WTC11 (cell line): ENCODE measurements around the gene UBE3A.

Experiments
- ATF3 ChIP-seq: sonication (generic); formaldehyde crosslinking; conservative IDR thresholded peaks from 2 replicates; pipeline ENCODE4 v1.8.1; 2022; ENCODE audit warnings: mild to moderate bottlenecking, missing genetic modification reagents
- E2F4 ChIP-seq: sonication (generic); formaldehyde crosslinking; IDR thresholded peaks from 2 replicates; pipeline ENCODE4 v1.8.1; 2022; ENCODE audit warnings: low read depth, mild to moderate bottlenecking, moderate library complexity, missing genetic modification reagents, borderline replicate concordance
- ELF4 ChIP-seq: sonication (generic); formaldehyde crosslinking; IDR thresholded peaks from 2 replicates; pipeline ENCODE4 v1.8.1; 2022; ENCODE audit warnings: low read depth, mild to moderate bottlenecking, moderate library complexity, missing genetic modification reagents
- FOXP4 ChIP-seq: sonication (generic); formaldehyde crosslinking; IDR thresholded peaks from 2 replicates; pipeline ENCODE4 v1.8.0; 2022; ENCODE audit warnings: mild to moderate bottlenecking, missing genetic modification reagents
- RELA ChIP-seq: sonication (generic); formaldehyde crosslinking; IDR thresholded peaks from 2 replicates; pipeline ENCODE4 v1.8.1; 2022; ENCODE audit warnings: missing genetic modification reagents, mild to moderate bottlenecking, borderline replicate concordance
- TF ChIP-seq, protein P1 (sequence below): sonication (generic); formaldehyde crosslinking; IDR thresholded peaks from 2 replicates; pipeline ENCODE4 v1.8.1; 2022; ENCODE audit warnings: mild to moderate bottlenecking, missing genetic modification reagents, moderate library complexity, borderline replicate concordance
- TF ChIP-seq, protein P2 (sequence below): sonication (generic); formaldehyde crosslinking; IDR thresholded peaks from 2 replicates; pipeline ENCODE4 v1.8.0; 2022; ENCODE audit warnings: mild to moderate bottlenecking, missing genetic modification reagents
- TF ChIP-seq, protein P3 (sequence below): fragments of 200-600 bp; IDR thresholded peaks from 2 replicates; pipeline ENCODE4 v1.8.0; 2022; ENCODE audit warnings: antibody characterized with exemption

DNA sequence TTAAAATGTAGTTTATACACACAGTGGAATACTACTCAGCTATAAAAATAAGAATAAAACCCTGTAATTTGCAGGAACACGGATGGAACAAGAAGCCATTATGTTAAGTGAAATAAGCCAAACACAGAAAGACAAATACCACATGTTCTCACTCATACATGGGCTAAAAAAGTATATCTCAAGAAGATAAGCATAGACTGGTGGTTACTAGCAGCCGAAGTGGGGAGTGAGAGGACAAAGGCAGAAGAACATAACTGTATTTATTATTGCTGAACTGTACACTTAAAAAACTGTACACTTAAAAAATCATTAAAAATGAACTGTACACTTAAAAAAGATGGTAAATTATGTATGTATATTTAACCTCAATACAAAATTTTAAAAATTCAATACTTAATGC is 11.0 kb downstream of the UBE3A start:
- TF ChIP-seq, protein P1, sequence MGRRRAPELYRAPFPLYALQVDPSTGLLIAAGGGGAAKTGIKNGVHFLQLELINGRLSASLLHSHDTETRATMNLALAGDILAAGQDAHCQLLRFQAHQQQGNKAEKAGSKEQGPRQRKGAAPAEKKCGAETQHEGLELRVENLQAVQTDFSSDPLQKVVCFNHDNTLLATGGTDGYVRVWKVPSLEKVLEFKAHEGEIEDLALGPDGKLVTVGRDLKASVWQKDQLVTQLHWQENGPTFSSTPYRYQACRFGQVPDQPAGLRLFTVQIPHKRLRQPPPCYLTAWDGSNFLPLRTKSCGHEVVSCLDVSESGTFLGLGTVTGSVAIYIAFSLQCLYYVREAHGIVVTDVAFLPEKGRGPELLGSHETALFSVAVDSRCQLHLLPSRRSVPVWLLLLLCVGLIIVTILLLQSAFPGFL: no peak
- TF ChIP-seq, protein P2, sequence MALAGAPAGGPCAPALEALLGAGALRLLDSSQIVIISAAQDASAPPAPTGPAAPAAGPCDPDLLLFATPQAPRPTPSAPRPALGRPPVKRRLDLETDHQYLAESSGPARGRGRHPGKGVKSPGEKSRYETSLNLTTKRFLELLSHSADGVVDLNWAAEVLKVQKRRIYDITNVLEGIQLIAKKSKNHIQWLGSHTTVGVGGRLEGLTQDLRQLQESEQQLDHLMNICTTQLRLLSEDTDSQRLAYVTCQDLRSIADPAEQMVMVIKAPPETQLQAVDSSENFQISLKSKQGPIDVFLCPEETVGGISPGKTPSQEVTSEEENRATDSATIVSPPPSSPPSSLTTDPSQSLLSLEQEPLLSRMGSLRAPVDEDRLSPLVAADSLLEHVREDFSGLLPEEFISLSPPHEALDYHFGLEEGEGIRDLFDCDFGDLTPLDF (CRISPR knock-in tag): no peak
- TF ChIP-seq ATF3 (CRISPR knock-in tag) (no peak), ELF4 (CRISPR knock-in tag) (no peak), RELA (CRISPR knock-in tag) (no peak), FOXP4 (no peak), E2F4 (CRISPR knock-in tag) (no peak)
- TF ChIP-seq, protein P3, sequence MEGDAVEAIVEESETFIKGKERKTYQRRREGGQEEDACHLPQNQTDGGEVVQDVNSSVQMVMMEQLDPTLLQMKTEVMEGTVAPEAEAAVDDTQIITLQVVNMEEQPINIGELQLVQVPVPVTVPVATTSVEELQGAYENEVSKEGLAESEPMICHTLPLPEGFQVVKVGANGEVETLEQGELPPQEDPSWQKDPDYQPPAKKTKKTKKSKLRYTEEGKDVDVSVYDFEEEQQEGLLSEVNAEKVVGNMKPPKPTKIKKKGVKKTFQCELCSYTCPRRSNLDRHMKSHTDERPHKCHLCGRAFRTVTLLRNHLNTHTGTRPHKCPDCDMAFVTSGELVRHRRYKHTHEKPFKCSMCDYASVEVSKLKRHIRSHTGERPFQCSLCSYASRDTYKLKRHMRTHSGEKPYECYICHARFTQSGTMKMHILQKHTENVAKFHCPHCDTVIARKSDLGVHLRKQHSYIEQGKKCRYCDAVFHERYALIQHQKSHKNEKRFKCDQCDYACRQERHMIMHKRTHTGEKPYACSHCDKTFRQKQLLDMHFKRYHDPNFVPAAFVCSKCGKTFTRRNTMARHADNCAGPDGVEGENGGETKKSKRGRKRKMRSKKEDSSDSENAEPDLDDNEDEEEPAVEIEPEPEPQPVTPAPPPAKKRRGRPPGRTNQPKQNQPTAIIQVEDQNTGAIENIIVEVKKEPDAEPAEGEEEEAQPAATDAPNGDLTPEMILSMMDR: no peak
